Lower leg skin (tissue), 3 donors: ENCODE results near the gene ARRDC3.
"Not testable (repeated sequence)": the region's sequence is repeated elsewhere in the genome, so short reads cannot be mapped to it uniquely, and the experiment has no call there.

Source experiments
- POLR2A ChIP-seq, 2 donors: fragments of 450-650 bp; IDR thresholded peaks; one replicate each; pipeline ENCODE4 v1.6.1; 2016 to 2017; ENCODE audit warnings: antibody characterized with exemption in 2 of 2, mild to moderate bottlenecking in 1 of 2, moderate library complexity in 1 of 2
- TF ChIP-seq, protein P1 (sequence below), 3 donors: fragments of 450-650 bp; IDR thresholded peaks; one replicate each; pipeline ENCODE4 v1.5.1; 2016; ENCODE audit warnings: antibody characterized with exemption in 3 of 3, mild to moderate bottlenecking in 3 of 3, moderate library complexity in 2 of 3

DNA sequence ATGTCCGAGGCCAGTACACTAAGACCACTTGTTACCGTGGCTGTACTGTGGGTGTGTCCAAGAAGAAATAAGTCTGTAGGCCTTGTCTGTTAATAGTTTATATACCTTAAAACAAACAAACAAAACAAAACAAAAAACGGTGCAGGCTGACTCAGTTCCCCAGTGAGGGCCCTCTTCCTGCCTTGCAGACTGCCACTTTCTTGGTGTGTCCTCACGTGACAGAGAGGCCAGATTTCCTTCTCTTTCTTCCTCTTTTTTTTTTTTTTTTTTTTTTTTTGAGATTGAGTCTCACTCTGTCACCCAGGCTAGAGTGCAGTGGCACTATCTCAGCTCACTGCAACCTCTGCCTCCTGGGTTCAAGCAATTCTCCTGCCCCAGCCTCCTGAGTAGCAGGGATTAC, 28.2 kb downstream of the ARRDC3 start:
- TF ChIP-seq POLR2A (IDR thresholded peaks at IDR 0.05): not testable (repeated sequence)
- TF ChIP-seq, protein P1, sequence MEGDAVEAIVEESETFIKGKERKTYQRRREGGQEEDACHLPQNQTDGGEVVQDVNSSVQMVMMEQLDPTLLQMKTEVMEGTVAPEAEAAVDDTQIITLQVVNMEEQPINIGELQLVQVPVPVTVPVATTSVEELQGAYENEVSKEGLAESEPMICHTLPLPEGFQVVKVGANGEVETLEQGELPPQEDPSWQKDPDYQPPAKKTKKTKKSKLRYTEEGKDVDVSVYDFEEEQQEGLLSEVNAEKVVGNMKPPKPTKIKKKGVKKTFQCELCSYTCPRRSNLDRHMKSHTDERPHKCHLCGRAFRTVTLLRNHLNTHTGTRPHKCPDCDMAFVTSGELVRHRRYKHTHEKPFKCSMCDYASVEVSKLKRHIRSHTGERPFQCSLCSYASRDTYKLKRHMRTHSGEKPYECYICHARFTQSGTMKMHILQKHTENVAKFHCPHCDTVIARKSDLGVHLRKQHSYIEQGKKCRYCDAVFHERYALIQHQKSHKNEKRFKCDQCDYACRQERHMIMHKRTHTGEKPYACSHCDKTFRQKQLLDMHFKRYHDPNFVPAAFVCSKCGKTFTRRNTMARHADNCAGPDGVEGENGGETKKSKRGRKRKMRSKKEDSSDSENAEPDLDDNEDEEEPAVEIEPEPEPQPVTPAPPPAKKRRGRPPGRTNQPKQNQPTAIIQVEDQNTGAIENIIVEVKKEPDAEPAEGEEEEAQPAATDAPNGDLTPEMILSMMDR (IDR thresholded peaks at IDR 0.05): not testable (repeated sequence)
